PFSK-1 (cell line): ENCODE measurements around the gene E2F3.

Source experiments
- FOXP2 ChIP-seq: optimal IDR thresholded peaks from 2 replicates; pipeline ENCODE3; 2011; ENCODE audit warnings: borderline replicate concordance, control low read depth, inconsistent platforms; ENCODE audit not compliant: insufficient read depth; ENCODE audit errors: extremely low read length, extremely low read depth
- POLR2AphosphoS5 ChIP-seq: IDR thresholded peaks from 2 replicates; pipeline ENCODE4 v1.6.1; 2012; ENCODE audit warnings: low read depth, mild to moderate bottlenecking, control low read depth, low read length, moderate library complexity
- REST ChIP-seq, 2 experiments: IDR thresholded peaks; 2 replicates each; pipeline versions ENCODE4 v1.6.1 to v1.8.0; 2011 to 2012; ENCODE audit warnings: low read depth in 2 of 2, low read length in 2 of 2, control low read depth in 1 of 2, inconsistent platforms in 1 of 2, mild to moderate bottlenecking in 1 of 2, moderate library complexity in 1 of 2; ENCODE audit not compliant: insufficient read depth in 1 of 2
- SIN3A ChIP-seq: IDR thresholded peaks from 2 replicates; pipeline ENCODE4 v1.6.1; 2012; ENCODE audit warnings: mild to moderate bottlenecking, low read length, moderate library complexity, borderline replicate concordance; ENCODE audit not compliant: insufficient read depth
- TAF1 ChIP-seq: IDR thresholded peaks from 2 replicates; pipeline ENCODE4 v1.6.1; 2012; ENCODE audit warnings: low read length, control low read depth, borderline replicate concordance; ENCODE audit not compliant: insufficient read depth

- TF ChIP-seq TAF1, result no peak
- TF ChIP-seq POLR2AphosphoS5, result no peak
- TF ChIP-seq REST (IDR thresholded peaks at IDR 0.05; ENCODE audit: insufficient read depth in 1 of 2, low read depth in 2 of 2, low read length in 2 of 2), result no peak
- no peak for TF ChIP-seq SIN3A
- no peak for TF ChIP-seq FOXP2
These were observed 82.3 kb downstream of the E2F3 start for GRCh38 chr6:20483887-20484497.
